HG03354 (cell line): ENCODE results near the gene TYROBP.
"Not testable (repeated sequence)": the region's sequence is repeated elsewhere in the genome, so short reads cannot be mapped to it uniquely, and the experiment has no call there.

Experiments
- ATAC-seq: cut with Tn5 transposase; IDR thresholded peaks from one replicate; pipeline ENCODE4 v1.9.1; 2021; ENCODE audit warnings: mild to moderate bottlenecking; ENCODE audit not compliant: unreplicated experiment, poor library complexity, severe bottlenecking

TYROBP gene

GRCh38 chr19:35908010-35908441 is at the start of gene TYROBP:
TYROBP (minus strand) TSS chr19:35908295; CDS start chr19:35908228, 67 bp downstream.
- ATAC-seq = no peak

- not testable (repeated sequence) for ATAC-seq
Observed at GRCh38 chr19:35957411-35957810, 49.3 kb upstream of the TYROBP start.

DNA sequence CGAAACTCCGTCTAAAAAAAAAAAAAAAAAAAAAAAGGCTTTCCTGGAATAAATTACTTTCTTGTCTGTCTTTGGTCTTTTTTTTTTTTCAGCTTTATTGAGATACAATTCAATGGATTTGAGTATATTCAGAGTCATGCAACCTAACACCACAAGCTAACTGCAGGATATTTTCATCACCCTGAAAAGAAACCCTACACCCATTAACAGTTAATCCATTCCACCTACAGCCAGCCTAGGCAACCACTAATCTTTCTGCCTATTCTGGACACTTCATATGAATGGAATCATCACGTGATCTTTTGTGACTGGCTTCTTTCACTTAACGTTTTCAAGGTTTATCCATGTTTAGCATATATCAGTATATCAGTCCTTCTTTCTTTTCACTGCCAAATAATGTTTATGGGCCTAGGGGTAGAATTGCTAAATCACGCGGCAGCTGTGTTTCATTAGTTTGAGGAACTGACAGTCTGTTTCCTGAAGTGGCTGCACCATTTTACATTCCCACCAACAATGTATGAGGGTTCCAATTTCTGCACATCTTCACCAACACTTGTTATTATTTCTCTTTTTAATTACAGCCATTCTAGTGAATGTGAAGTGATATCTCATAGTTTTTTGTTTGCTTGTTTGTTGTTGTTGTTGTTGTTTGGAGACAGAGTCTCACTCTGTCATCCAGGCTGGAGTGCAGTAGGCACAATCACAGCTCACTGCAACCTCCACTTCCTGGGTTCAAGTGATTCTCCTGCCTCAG is 48.0 kb upstream of the TYROBP start:
- no peak for ATAC-seq

DNA sequence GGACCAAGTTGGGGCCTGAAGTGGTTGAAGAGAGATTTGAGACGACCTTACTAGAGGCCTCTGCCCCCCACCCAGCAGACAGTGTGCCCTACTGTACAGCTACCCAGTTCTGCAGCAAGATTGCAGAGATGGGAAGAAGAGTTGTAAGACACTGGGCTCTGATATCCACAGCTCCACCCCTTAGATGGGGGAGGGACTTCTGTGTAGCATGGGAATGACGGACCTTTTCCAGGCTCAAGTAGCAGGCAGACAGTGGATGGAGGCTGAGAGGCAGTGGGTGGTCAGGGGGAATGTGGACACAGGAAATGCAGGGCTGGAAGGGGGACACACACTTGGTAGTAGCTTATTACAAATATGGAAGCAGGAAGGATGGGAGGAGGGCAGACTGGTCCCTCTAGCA is 41.0 kb upstream of the TYROBP start:
- ATAC-seq = no peak

DNA sequence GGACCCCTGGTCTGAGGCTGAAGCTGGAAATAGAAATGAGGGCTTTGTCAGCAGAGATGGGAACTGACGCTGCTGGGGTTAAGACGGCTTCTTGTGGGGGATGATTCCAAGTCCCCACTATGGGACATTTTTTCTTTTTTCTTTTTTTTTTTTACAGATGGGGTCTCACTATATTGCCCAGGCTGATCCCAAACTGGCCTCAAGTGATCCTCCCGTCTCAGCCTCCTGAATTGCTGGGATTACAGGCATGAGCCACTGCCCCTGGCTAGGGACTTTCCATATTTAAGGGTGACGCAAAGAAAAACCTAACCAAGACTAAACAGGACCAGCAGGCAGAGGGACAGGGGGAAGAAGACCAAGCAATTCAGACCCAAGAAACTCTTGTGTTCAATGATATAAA is 38.1 kb upstream of the TYROBP start:
- ATAC-seq = no peak

GRCh38 chr19:35945121-35945790 is 37.2 kb upstream of the TYROBP start:
- no peak for ATAC-seq

GRCh38 chr19:35944556-35944955 is 36.5 kb upstream of the TYROBP start:
- no peak for ATAC-seq

GRCh38 chr19:35943321-35944301 is 35.5 kb upstream of the TYROBP start:
- no peak for ATAC-seq

DNA sequence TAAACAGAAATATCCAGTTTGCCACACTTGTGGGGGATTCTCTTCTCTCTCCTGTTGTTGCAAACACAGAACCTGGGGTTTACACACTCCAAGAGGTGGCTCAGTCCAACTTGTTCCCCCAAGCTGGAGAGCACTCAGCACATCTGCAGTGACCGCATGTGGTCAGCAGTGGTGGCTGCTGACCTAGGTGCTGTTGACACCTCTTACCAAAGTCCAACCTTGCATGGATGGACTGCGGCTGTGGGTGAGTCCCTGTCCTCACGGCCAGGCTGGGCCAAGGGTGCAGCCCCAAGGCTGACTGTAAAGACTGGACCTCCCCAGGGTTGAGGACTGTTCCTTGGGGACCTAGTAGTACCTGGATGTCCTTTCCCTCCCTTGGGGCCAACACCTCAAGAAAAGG is 34.1 kb upstream of the TYROBP start:
- ATAC-seq = no peak

GRCh38 chr19:35940839-35941238 is 32.7 kb upstream of the TYROBP start:
- no peak for ATAC-seq

DNA sequence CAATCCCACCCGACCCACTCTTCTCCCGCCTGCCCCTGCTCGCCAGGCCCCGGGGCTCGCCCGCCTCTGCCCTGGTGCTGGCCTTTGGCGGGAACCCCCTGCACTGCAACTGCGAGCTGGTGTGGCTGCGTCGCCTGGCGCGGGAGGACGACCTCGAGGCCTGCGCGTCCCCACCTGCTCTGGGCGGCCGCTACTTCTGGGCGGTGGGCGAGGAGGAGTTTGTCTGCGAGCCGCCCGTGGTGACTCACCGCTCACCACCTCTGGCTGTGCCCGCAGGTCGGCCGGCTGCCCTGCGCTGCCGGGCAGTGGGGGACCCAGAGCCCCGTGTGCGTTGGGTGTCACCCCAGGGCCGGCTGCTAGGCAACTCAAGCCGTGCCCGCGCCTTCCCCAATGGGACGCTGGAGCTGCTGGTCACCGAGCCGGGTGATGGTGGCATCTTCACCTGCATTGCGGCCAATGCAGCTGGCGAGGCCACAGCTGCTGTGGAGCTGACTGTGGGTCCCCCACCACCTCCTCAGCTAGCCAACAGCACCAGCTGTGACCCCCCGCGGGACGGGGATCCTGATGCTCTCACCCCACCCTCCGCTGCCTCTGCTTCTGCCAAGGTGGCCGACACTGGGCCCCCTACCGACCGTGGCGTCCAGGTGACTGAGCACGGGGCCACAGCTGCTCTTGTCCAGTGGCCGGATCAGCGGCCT is 32.1 kb upstream of the TYROBP start:
- ATAC-seq = no peak

GRCh38 chr19:35939307-35940077 is 31.4 kb upstream of the TYROBP start:
- no peak for ATAC-seq

GRCh38 chr19:35938282-35939224 is 30.5 kb upstream of the TYROBP start:
- no peak for ATAC-seq

DNA sequence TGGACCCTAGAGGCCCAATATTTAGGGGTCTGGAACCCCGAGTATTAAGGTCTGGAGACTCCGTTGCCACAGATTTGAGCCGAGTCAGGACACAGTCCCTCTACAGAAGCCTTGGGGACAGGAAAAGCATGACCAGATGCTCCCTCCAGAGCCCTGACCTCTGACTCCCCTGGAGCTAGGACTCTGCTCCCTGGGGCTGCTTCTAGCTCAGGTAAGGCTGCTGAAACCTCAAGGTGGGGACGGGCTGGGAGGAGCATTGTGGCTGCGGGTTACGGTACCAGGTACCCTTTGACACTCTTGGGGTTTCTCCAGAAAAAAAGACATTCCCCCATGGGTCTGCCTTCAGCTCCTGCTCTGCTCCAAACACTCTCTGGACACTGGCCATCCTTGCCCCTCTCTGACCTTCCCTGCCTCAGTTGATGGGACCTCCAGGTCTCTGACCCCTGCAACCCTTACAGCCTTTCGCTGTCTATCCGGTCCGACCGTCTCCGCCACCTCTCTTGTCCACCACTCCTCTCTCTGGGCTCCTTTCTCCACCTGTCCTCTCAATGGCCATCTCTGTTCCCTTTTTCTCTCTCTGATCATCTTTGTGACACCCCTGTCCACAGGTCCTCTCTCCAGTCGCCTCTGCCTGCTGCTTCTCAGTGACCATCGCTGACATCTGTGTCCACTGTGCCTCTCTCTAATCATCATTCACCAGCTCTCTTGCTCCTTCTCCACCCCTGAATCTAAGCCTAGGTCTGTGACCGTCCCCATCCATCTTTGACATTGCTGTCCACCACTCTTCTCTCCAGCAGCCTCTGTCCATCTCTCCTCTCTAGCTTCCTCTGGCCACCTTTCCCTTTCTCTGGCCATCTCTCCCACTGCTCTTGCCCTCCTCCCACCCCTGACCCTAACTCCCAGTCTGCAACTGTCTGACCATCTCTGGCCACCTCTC is 29.5 kb upstream of the TYROBP start:
- ATAC-seq = no peak

DNA sequence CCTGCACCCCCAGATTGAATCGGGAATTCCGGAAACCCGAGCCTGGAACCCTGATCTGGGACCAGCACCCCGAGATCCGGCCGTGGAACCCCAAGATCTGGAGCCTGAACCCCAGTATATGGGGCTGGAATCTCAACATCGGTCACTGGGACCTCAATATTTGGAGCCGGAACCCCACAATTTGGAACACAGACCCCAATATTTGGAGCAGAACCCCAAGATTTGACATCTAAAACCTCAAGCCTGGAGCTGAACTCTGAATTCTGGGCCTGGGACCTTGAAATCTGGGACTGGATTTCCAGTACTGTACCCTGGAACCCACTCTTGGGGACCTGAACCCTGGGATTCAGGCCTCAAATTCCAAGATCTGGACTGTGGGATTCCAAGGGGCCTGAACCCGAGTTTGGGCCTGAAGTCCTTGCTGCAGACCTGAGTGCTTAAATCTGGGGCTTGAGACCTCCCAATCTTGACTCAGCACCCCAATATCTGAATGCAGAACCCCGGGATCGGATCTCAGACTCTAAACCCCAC is 28.7 kb upstream of the TYROBP start:
- no peak for ATAC-seq

- no peak for ATAC-seq
Observed at GRCh38 chr19:35935911-35936737, 28.0 kb upstream of the TYROBP start, which contains the start of gene LRFN3. LRFN3 (plus strand) TSS chr19:35936374; CDS start chr19:35939426, 3,052 bp downstream.
